Upper lobe of left lung (tissue), 6 donors: Measurements from ENCODE around the gene SWAP70. TPM values are rescaled to one million over a fixed set of nuclear protein-coding genes. Genes with fewer than 3 reads are reported as not detected.

ENCODE experiments used
- ATAC-seq, 2 donors: fragments of 200-7000 bp; cut with Tn5 transposase; one replicate each; pipeline ENCODE4 v1.9.1; 2022; ENCODE audit warnings: mild to moderate bottlenecking in 2 of 2, moderate library complexity in 2 of 2; ENCODE audit not compliant: low FRiP score in 2 of 2
- DNase-seq, 2 donors: peaks; one replicate each; pipeline ENCODE4 v3.0.0-alpha.2; 2019 to 2020
- H3K27ac ChIP-seq, 4 donors: fragments of 200-600 bp; sonication (generic); one replicate each; pipeline ENCODE4 v1.5.1; 2016 to 2019
- H3K27me3 ChIP-seq, 4 donors: fragments of 200-600 bp; sonication (generic); one replicate each; pipeline ENCODE4 v1.5.1; 2017 to 2019
- H3K36me3 ChIP-seq, 4 donors: fragments of 200-600 bp; sonication (generic); one replicate each; pipeline ENCODE4 v1.5.1; 2016 to 2019
- H3K4me1 ChIP-seq, 4 donors: fragments of 200-600 bp; sonication (generic); one replicate each; pipeline ENCODE4 v1.5.1; 2018 to 2019
- H3K4me3 ChIP-seq, 4 donors: fragments of 200-600 bp; sonication (generic); one replicate each; pipeline ENCODE4 v1.5.1; 2017 to 2019; ENCODE audit warnings: mild to moderate bottlenecking in 2 of 4, moderate library complexity in 1 of 4
- H3K9me3 ChIP-seq, 4 donors: fragments of 200-600 bp; sonication (generic); one replicate each; pipeline ENCODE4 v1.5.1; 2018 to 2019
- EP300 ChIP-seq, 4 donors: sonication (generic); formaldehyde crosslinking; IDR thresholded peaks; one replicate each; pipeline ENCODE4 v1.5.1; 2017; ENCODE audit warnings: antibody characterized with exemption in 4 of 4, control low read depth in 2 of 4
- POLR2A ChIP-seq, 4 donors: fragments of 450-650 bp; IDR thresholded peaks; one replicate each; pipeline ENCODE4 v1.5.1; 2016 to 2017; ENCODE audit warnings: antibody characterized with exemption in 4 of 4, mild to moderate bottlenecking in 2 of 4
- POLR2AphosphoS5 ChIP-seq, 2 donors: sonication (generic); formaldehyde crosslinking; IDR thresholded peaks; one replicate each; pipeline ENCODE4 v1.5.1; 2017; ENCODE audit warnings: antibody characterized with exemption in 2 of 2
- WGBS, 2 donors: methylation state at CpG; one replicate each; pipeline ENCODE4 v1.1.5; 2017 to 2018; 5-methylcytosine and 5-hydroxymethylcytosine counted together
- total RNA-seq, 6 donors: library from RNA; depleted of rRNA in 4 of 6; stranded (reverse); fragments of >200 nt in 4 of 6; gene quantifications; one replicate each; pipeline versions ENCODE4 v1.1.0 to v1.2.1, GENCODE V29; 2016 to 2021
- TF ChIP-seq, protein P1 (sequence below), 6 experiments: fragments of 450-650 bp in 4 of 6; fragments of 200-600 bp in 2 of 6; sonication (generic) in 2 of 6; IDR thresholded peaks; one replicate each; pipeline ENCODE4 v1.5.1; 2016 to 2019; ENCODE audit warnings: antibody characterized with exemption in 6 of 6
- donor health status: DM: no; HTN: no; CAD: no; lungs with moderate emphysema.
- donor health status: DM: no; HTN: yes; CAD: no; lungs with severe emphysema.

The SWAP70 gene
- total RNA-seq, 6 donors from 2014 or later: 31.4 to 80.4 (median 50.2) TPM

- TF ChIP-seq POLR2AphosphoS5 (IDR thresholded peaks at IDR 0.05) (no peak), POLR2A (IDR thresholded peaks at IDR 0.05) (no peak), EP300 (IDR thresholded peaks at IDR 0.05) (no peak)
- TF ChIP-seq, protein P1, sequence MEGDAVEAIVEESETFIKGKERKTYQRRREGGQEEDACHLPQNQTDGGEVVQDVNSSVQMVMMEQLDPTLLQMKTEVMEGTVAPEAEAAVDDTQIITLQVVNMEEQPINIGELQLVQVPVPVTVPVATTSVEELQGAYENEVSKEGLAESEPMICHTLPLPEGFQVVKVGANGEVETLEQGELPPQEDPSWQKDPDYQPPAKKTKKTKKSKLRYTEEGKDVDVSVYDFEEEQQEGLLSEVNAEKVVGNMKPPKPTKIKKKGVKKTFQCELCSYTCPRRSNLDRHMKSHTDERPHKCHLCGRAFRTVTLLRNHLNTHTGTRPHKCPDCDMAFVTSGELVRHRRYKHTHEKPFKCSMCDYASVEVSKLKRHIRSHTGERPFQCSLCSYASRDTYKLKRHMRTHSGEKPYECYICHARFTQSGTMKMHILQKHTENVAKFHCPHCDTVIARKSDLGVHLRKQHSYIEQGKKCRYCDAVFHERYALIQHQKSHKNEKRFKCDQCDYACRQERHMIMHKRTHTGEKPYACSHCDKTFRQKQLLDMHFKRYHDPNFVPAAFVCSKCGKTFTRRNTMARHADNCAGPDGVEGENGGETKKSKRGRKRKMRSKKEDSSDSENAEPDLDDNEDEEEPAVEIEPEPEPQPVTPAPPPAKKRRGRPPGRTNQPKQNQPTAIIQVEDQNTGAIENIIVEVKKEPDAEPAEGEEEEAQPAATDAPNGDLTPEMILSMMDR (IDR thresholded peaks at IDR 0.05): no peak
- 81 to 86% methylated on average over 6 of the region's 6 CpGs for WGBS, 2 donors
- H3K27ac ChIP-seq: no peak overlapping the region
Observed at GRCh38 chr11:9784602-9785315, 120.9 kb downstream of the SWAP70 start.

GRCh38 chr11:9787260-9787659, 123.4 kb downstream of the SWAP70 start:
- ATAC-seq: no peak
- Histone ChIP-seq H3K27me3 (no peaks in the 10 kb centered on the region), H3K9me3 (no peaks in the 10 kb centered on the region), H3K36me3 (peaks cover 0 to 68% (median 11%) of the 10 kb centered on the region in 4 donors), H3K4me3 (no peak overlapping the region), H3K27ac (peak overlapping the region in 1 of 4 donors; percentile 50), H3K4me1 (no peaks in the 10 kb centered on the region)
- no peak for TF ChIP-seq EP300 (IDR thresholded peaks at IDR 0.05)
- TF ChIP-seq POLR2A (IDR thresholded peaks at IDR 0.05): no peak
- TF ChIP-seq, protein P1 (IDR thresholded peaks at IDR 0.05): no peak
- no peak for TF ChIP-seq POLR2AphosphoS5 (IDR thresholded peaks at IDR 0.05)
- WGBS, 2 donors: 89 to 90% methylated on average over 5 of the region's 5 CpGs
- DNase-seq: no peak

More at GRCh38 chr11:9784602-9785315, 120.9 kb downstream of the SWAP70 start:
- no peak for DNase-seq
- H3K4me1 ChIP-seq: no peaks in the 10 kb centered on the region
- ATAC-seq: no peak
- no peaks in the 10 kb centered on the region for H3K27me3 ChIP-seq
- no peaks in the 10 kb centered on the region for H3K9me3 ChIP-seq
- H3K4me3 ChIP-seq: no peak overlapping the region
- peaks cover 0 to 76% (median 29%) of the 10 kb centered on the region in 4 donors for H3K36me3 ChIP-seq

DNA sequence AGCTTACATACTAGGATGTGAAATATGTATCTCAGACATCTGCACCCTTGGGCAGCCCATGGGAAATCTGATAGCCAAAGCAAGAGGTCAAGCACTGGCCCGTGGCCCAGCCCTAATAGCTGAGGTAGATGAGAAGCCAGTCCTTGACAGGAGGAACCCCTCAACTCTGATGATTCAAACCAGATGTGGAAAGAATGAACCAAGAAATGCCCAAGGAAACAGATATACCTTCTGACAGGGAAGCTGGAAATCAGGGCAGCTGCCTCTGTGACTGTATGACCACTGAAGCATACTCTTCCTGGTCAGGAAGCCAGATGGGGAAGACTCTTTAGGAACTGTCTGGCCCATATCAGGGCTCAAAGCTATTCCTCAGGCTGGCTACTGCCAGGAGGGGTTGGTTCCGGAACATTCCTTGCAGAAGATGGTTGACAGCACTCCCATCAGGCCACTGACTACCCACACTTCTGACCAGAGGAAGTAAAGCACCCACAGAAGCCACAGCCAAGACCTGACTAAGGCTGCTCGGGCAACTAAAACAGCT, 124.2 kb downstream of the SWAP70 start:
- TF ChIP-seq EP300 (IDR thresholded peaks at IDR 0.05) (no peak), POLR2A (IDR thresholded peaks at IDR 0.05) (no peak), POLR2AphosphoS5 (IDR thresholded peaks at IDR 0.05) (no peak)
- TF ChIP-seq, protein P1 (IDR thresholded peaks at IDR 0.05): no peak
- Histone ChIP-seq H3K4me3 (no peak overlapping the region), H3K4me1 (no peaks in the 10 kb centered on the region), H3K27me3 (no peaks in the 10 kb centered on the region), H3K36me3 (peaks cover 0 to 66% (median 11%) of the 10 kb centered on the region in 4 donors), H3K27ac (peak overlapping the region in 1 of 4 donors; percentile 50), H3K9me3 (no peaks in the 10 kb centered on the region)
- ATAC-seq (peak in 1 of 2 donors; percentile 59), DNase-seq (no peak)
- 51 to 64% methylated on average over 3 of the region's 3 CpGs for WGBS, 2 donors

GRCh38 chr11:9789910-9790309, 126.0 kb downstream of the SWAP70 start:
- Histone ChIP-seq H3K27me3 (no peaks in the 10 kb centered on the region), H3K9me3 (no peaks in the 10 kb centered on the region), H3K36me3 (peaks cover 0 to 53% (median 7%) of the 10 kb centered on the region in 4 donors), H3K4me1 (no peaks in the 10 kb centered on the region), H3K27ac (no peak overlapping the region), H3K4me3 (no peak overlapping the region)
- ATAC-seq (no peak), DNase-seq (no peak)
- TF ChIP-seq, protein P1 (IDR thresholded peaks at IDR 0.05): no peak
- no peak for TF ChIP-seq POLR2A (IDR thresholded peaks at IDR 0.05)
- TF ChIP-seq EP300 (IDR thresholded peaks at IDR 0.05): no peak
- TF ChIP-seq POLR2AphosphoS5 (IDR thresholded peaks at IDR 0.05): no peak
- 97 to 100% methylated on average over 3 of the region's 3 CpGs for WGBS, 2 donors
